ENCODE data around the gene SLC6A6. TPM values are rescaled to one million over a fixed set of nuclear protein-coding genes. Genes with fewer than 3 reads are reported as not detected.
"Not testable (repeated sequence)": the region's sequence is repeated elsewhere in the genome, so short reads cannot be mapped to it uniquely, and the experiment has no call there.

SLC6A6 gene
- total RNA-seq, 2 donors from 2014 or later: 4.9 to 5.7 TPM

- no peak overlapping the region for H3K27ac ChIP-seq
Observed at GRCh38 chr3:14513566-14514322, 111.3 kb downstream of the SLC6A6 start.

GRCh38 chr3:14514323-14514720 is 111.9 kb downstream of the SLC6A6 start:
- Histone ChIP-seq H3K4me1 (no peaks in the 10 kb centered on the region), H3K27ac (no peak overlapping the region), H3K27me3 (no peaks in the 10 kb centered on the region), H3K9me3 (no peaks in the 10 kb centered on the region), H3K36me3 (replicated peaks in 1 of 2; ENCODE audit: insufficient read depth in 1 of 2, low read depth in 2 of 2) (no peaks in the 10 kb centered on the region), H3K4me3 (no peak overlapping the region)
- ATAC-seq (no peak), DNase-seq (no peak)
- 80 to 88% methylated on average over 4 to 15 of the region's 17 CpGs for WGBS, 2 donors
- intact Hi-C loops (cut with DNase I): loop anchor here (10.0 kb wide), 1 partner anchor 400 kb away; no protein-coding TSS in a partner anchor
- TF ChIP-seq CTCF (IDR thresholded peaks at IDR 0.05) (no peak), POLR2A (IDR thresholded peaks at IDR 0.05) (no peak)

More at GRCh38 chr3:14513566-14514322, 111.3 kb downstream of the SLC6A6 start:
- Histone ChIP-seq H3K27me3 (no peaks in the 10 kb centered on the region), H3K36me3 (replicated peaks in 1 of 2; ENCODE audit: insufficient read depth in 1 of 2, low read depth in 2 of 2) (no peaks in the 10 kb centered on the region), H3K4me3 (no peak overlapping the region), H3K9me3 (no peaks in the 10 kb centered on the region), H3K4me1 (no peaks in the 10 kb centered on the region)
- ATAC-seq: no peak
- DNase-seq: no peak
- intact Hi-C loops (cut with DNase I): loop anchor here (10.0 kb wide), 1 partner anchor 401 kb away; no protein-coding TSS in a partner anchor
- 57 to 65% methylated on average over 6 to 18 of the region's 18 CpGs for WGBS, 2 donors
- no peak for TF ChIP-seq CTCF (IDR thresholded peaks at IDR 0.05)
- no peak for TF ChIP-seq POLR2A (IDR thresholded peaks at IDR 0.05)

- not testable (repeated sequence) for H3K27me3 ChIP-seq; ATAC-seq; H3K36me3 ChIP-seq (replicated peaks in 1 of 2; ENCODE audit: insufficient read depth in 1 of 2, low read depth in 2 of 2); H3K4me1 ChIP-seq; DNase-seq; H3K9me3 ChIP-seq; H3K27ac ChIP-seq; H3K4me3 ChIP-seq
- intact Hi-C loops (cut with DNase I): loop anchor here (10.0 kb wide), 1 partner anchor 399 kb away; no protein-coding TSS in a partner anchor
- 88 to 90% methylated on average over 11 of the region's 11 CpGs for WGBS, 2 donors
Observed at GRCh38 chr3:14515526-14515925, 113.1 kb downstream of the SLC6A6 start.

- TF ChIP-seq POLR2A (IDR thresholded peaks at IDR 0.05) (no peak), CTCF (IDR thresholded peaks at IDR 0.05) (no peak)
- H3K36me3 ChIP-seq (replicated peaks in 1 of 2; ENCODE audit: insufficient read depth in 1 of 2, low read depth in 2 of 2): no peaks in the 10 kb centered on the region
- 77 to 79% methylated on average over 13 of the region's 13 CpGs for WGBS, 2 donors
- no peak overlapping the region for H3K4me3 ChIP-seq
- H3K27ac ChIP-seq: no peak overlapping the region
- intact Hi-C loops (cut with DNase I): loop anchor here (10.0 kb wide), 1 partner anchor 398 kb away; no protein-coding TSS in a partner anchor
- DNase-seq (no peak), ATAC-seq (no peak)
- no peaks in the 10 kb centered on the region for H3K27me3 ChIP-seq
- H3K9me3 ChIP-seq: no peaks in the 10 kb centered on the region
- H3K4me1 ChIP-seq: no peaks in the 10 kb centered on the region
Observed at GRCh38 chr3:14516738-14517345, 114.4 kb downstream of the SLC6A6 start.

- intact Hi-C loops (cut with DNase I): loop anchor here (10.0 kb wide), 1 partner anchor 397 kb away; no protein-coding TSS in a partner anchor
- H3K27me3 ChIP-seq: no peaks in the 10 kb centered on the region
- H3K27ac ChIP-seq: no peak overlapping the region
- ATAC-seq (no peak), DNase-seq (no peak)
- no peaks in the 10 kb centered on the region for H3K4me1 ChIP-seq
- H3K9me3 ChIP-seq: no peaks in the 10 kb centered on the region
- TF ChIP-seq CTCF (IDR thresholded peaks at IDR 0.05): no peak
- no peak for TF ChIP-seq POLR2A (IDR thresholded peaks at IDR 0.05)
- H3K36me3 ChIP-seq (replicated peaks in 1 of 2; ENCODE audit: insufficient read depth in 1 of 2, low read depth in 2 of 2): no peaks in the 10 kb centered on the region
- no peak overlapping the region for H3K4me3 ChIP-seq
- WGBS, 2 donors: 79 to 85% methylated on average over 20 to 22 of the region's 22 CpGs
Observed at GRCh38 chr3:14517601-14518431, 115.4 kb downstream of the SLC6A6 start.

Data from body of pancreas (tissue), 4 donors.